ENCODE measurements around the gene TMEM161A. TPM values are rescaled to one million over a fixed set of nuclear protein-coding genes. Genes with fewer than 3 reads are reported as not detected.

Gene TMEM161A
- total and polyA plus RNA-seq, 2 of the 13 experiments (the other 11 are each of a cell fraction or from before 2014, with no cell fraction given) = 25.9 to 31.4 TPM

DNA sequence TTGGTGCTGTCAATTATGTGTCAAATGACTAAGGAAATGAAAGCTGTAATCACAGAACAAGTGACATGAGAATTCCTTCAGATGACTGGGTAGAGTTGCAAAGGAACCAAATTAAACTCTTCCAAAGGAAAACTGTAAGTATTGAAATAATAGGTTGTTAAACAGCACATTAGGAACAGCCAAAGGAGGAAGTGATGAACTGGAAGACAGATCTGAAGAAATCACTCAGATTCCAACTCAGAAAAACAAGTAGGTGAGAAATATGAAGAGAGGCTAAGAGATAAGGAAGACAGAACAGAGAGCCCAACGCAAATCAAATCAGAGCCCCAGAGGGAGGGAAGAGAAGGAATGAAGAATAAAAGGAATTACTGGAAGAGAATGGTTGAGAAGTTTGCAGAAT, 15.4 kb downstream of the TMEM161A start:
- H3K36me3 ChIP-seq (replicated peaks in 1 of 2; ENCODE audit: control insufficient read depth in 1 of 2, insufficient read depth in 2 of 2, low read length in 2 of 2) = no peaks in the 10 kb centered on the region; a peak in 2 of 5 replicates
- 100% methylated on average over 1 of the region's 1 CpG for WGBS (ENCODE audit: low lambda C conversion rate)
- in situ Hi-C loops (cut with HindIII; ENCODE audit: extremely low pct_ligation_motif_present, low pct_unique_long_range_greater_than_20kb) = no loop called here

DNA sequence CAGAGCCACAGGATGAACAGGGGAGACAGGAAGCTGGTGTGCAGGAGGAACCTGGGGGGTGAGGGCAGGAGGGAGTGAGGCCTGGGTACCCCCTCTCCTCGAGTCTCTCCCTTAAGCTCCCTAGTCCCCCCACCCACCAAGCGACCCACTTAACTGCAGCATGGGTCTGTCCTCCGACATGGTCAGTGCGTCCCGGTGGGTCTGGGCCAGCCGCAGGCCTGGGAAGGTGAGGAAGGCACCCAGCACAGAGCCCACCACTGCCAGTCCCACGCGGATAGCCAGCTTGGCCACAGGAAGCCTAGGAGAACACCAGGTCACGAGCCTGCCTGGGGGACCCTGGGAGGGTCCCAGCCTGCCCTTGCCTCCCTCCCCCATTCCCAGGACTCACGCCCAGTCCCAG, 16.9 kb downstream of the TMEM161A start:
- WGBS (ENCODE audit: low lambda C conversion rate) = 98% methylated on average over 8 of the region's 10 CpGs
- DNase-seq (ENCODE audit: low spot score) (no peak), ATAC-seq (no peak; the same call in 2 of the 3 replicates), FAIRE-seq (no peak)
- Histone ChIP-seq H3K27ac (ENCODE audit: extremely low read length, insufficient read depth, low read length) (no peak overlapping the region), H3K27me3 (ENCODE audit: control insufficient read depth in 1 of 2, insufficient read depth in 2 of 2, low read length in 2 of 2) (no peaks in the 10 kb centered on the region), H3K36me3 (replicated peaks in 1 of 2; ENCODE audit: control insufficient read depth in 1 of 2, insufficient read depth in 2 of 2, low read length in 2 of 2) (no peaks in the 10 kb centered on the region; a peak in 2 of 5 replicates), H3K79me2 (ENCODE audit: insufficient read depth, low read length) (no peaks in the 10 kb centered on the region), H3K4me3 (replicated peaks in 1 of 3; ENCODE audit: insufficient read depth in 1 of 3, low read depth in 2 of 3, low read length in 3 of 3) (no peak overlapping the region), H3K4me2 (ENCODE audit: low read depth, low read length) (no peak overlapping the region), H2AFZ (ENCODE audit: low read length) (no peak overlapping the region), H3K9me3 (ENCODE audit: low read length) (no peaks in the 10 kb centered on the region), H4K20me1 (ENCODE audit: insufficient read depth, low read length) (no peaks in the 10 kb centered on the region), H3K9ac (ENCODE audit: insufficient read depth, low read depth, low read length) (no peak overlapping the region), H3K4me1 (ENCODE audit: insufficient read depth, low read length) (no peaks in the 10 kb centered on the region)
- intact Hi-C loops (cut with micrococcal nuclease; ENCODE audit: unreplicated experiment) = no loop called here
- no TSS peak for BruUV-seq (replicated peaks)
- in situ Hi-C loops (cut with HindIII; ENCODE audit: extremely low pct_ligation_motif_present, low pct_unique_long_range_greater_than_20kb) = no loop called here
- ChIA-PET POLR2A (no interaction called here), CTCF (ENCODE audit: low intra/inter-chr PET ratio, low total read pairs) (no interaction called here)
- TF ChIP-seq ZNF124 (CRISPR knock-in tag; IDR thresholded peaks at IDR 0.05) = no peak
- TF ChIP-seq ZNF160 (CRISPR knock-in tag; IDR thresholded peaks at IDR 0.05) = no peak
- TF ChIP-seq ZNF619 (CRISPR knock-in tag; IDR thresholded peaks at IDR 0.05) = no peak
- no peak for TF ChIP-seq ZKSCAN8 (CRISPR knock-in tag; IDR thresholded peaks at IDR 0.05; ENCODE audit: borderline replicate concordance)
- TF ChIP-seq ZSCAN9 (CRISPR knock-in tag; IDR thresholded peaks at IDR 0.05; ENCODE audit: borderline replicate concordance) = no peak
- no peak for TF ChIP-seq POGZ (CRISPR knock-in tag; IDR thresholded peaks at IDR 0.05)
- no peak for TF ChIP-seq ZNF644 (CRISPR knock-in tag; IDR thresholded peaks at IDR 0.05; ENCODE audit: low read depth)
- no peak for TF ChIP-seq EHMT2 (IDR thresholded peaks at IDR 0.05; ENCODE audit: borderline replicate concordance, low read depth, low read length)
- TF ChIP-seq ZBTB7B (CRISPR knock-in tag; IDR thresholded peaks at IDR 0.05) = no peak
- TF ChIP-seq STAG1 (CRISPR knock-in tag; IDR thresholded peaks at IDR 0.05) = no peak
- no peak for TF ChIP-seq GZF1 (CRISPR knock-in tag; IDR thresholded peaks at IDR 0.05)
- TF ChIP-seq ZNF562 (CRISPR knock-in tag; IDR thresholded peaks at IDR 0.05; ENCODE audit: borderline replicate concordance) = no peak

More for the DNA sequence above, 15.4 kb downstream of the TMEM161A start:
- FAIRE-seq (no peak), ATAC-seq (no peak), DNase-seq (ENCODE audit: low spot score) (no peak)
- H3K27ac ChIP-seq (ENCODE audit: extremely low read length, insufficient read depth, low read length) = no peak overlapping the region
- CTCF ChIA-PET (ENCODE audit: low intra/inter-chr PET ratio, low total read pairs) = no interaction called here
- intact Hi-C loops (cut with micrococcal nuclease; ENCODE audit: unreplicated experiment) = no loop called here
- no peak overlapping the region for H3K4me3 ChIP-seq (replicated peaks in 1 of 3; ENCODE audit: insufficient read depth in 1 of 3, low read depth in 2 of 3, low read length in 3 of 3)
- H4K20me1 ChIP-seq (ENCODE audit: insufficient read depth, low read length) = no peaks in the 10 kb centered on the region
- POLR2A ChIA-PET = no interaction called here
- no peak overlapping the region for H3K9ac ChIP-seq (ENCODE audit: insufficient read depth, low read depth, low read length)
- H2AFZ ChIP-seq (ENCODE audit: low read length) = no peak overlapping the region
- H3K4me1 ChIP-seq (ENCODE audit: insufficient read depth, low read length) = no peaks in the 10 kb centered on the region
- BruUV-seq (replicated peaks) = no TSS peak
- no peak overlapping the region for H3K4me2 ChIP-seq (ENCODE audit: low read depth, low read length)
- H3K27me3 ChIP-seq (ENCODE audit: control insufficient read depth in 1 of 2, insufficient read depth in 2 of 2, low read length in 2 of 2) = no peaks in the 10 kb centered on the region
- no peaks in the 10 kb centered on the region for H3K79me2 ChIP-seq (ENCODE audit: insufficient read depth, low read length)
- no peaks in the 10 kb centered on the region for H3K9me3 ChIP-seq (ENCODE audit: low read length)
- no peak for TF ChIP-seq KLF9 (CRISPR knock-in tag; IDR thresholded peaks at IDR 0.05; ENCODE audit: low read depth)
- TF ChIP-seq ZNF3 (CRISPR knock-in tag; IDR thresholded peaks at IDR 0.05) = no peak
- no peak for TF ChIP-seq PHF5A (CRISPR knock-in tag; IDR thresholded peaks at IDR 0.05; ENCODE audit: low read depth, unreplicated experiment)
- TF ChIP-seq ARNT2 (CRISPR knock-in tag; IDR thresholded peaks at IDR 0.05; ENCODE audit: low read depth) = no peak
- TF ChIP-seq DNMT3B (CRISPR knock-in tag; conservative IDR thresholded peaks at IDR 0.05) = no peak
- no peak for TF ChIP-seq ZNF224 (CRISPR knock-in tag; IDR thresholded peaks at IDR 0.05)
- TF ChIP-seq, protein P1, sequence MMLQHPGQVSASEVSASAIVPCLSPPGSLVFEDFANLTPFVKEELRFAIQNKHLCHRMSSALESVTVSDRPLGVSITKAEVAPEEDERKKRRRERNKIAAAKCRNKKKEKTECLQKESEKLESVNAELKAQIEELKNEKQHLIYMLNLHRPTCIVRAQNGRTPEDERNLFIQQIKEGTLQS (CRISPR knock-in tag; IDR thresholded peaks at IDR 0.05) = no peak
- TF ChIP-seq SOX13 (IDR thresholded peaks at IDR 0.05) = no peak
- no peak for TF ChIP-seq SOX13 (CRISPR knock-in tag; conservative IDR thresholded peaks at IDR 0.05 in 1 of 2, IDR thresholded peaks at IDR 0.05 in 1 of 2)
- no peak for TF ChIP-seq SMAD9 (CRISPR knock-in tag; IDR thresholded peaks at IDR 0.05)
- no peak for TF ChIP-seq HNF4A (CRISPR knock-in tag; IDR thresholded peaks at IDR 0.05)
- no peak for TF ChIP-seq SMAD1 (CRISPR knock-in tag; IDR thresholded peaks at IDR 0.05; ENCODE audit: borderline replicate concordance, low read depth)
- TF ChIP-seq TP53 (CRISPR knock-in tag; conservative IDR thresholded peaks at IDR 0.05) = no peak
- no peak for TF ChIP-seq HNRNPH1 (optimal IDR thresholded peaks at IDR 0.05; ENCODE audit: low read depth, low read length)
- no peak for TF ChIP-seq ARID2 (CRISPR knock-in tag; IDR thresholded peaks at IDR 0.05; ENCODE audit: borderline replicate concordance)
- no peak for TF ChIP-seq ZNF256 (CRISPR knock-in tag; conservative IDR thresholded peaks at IDR 0.05)
- no peak for TF ChIP-seq JUNB (CRISPR knock-in tag; IDR thresholded peaks at IDR 0.05; ENCODE audit: borderline replicate concordance)
- TF ChIP-seq ZNF33B (CRISPR knock-in tag; IDR thresholded peaks at IDR 0.05) = no peak
- no peak for TF ChIP-seq ZKSCAN5 (CRISPR knock-in tag; IDR thresholded peaks at IDR 0.05)
- TF ChIP-seq TEAD2 (CRISPR knock-in tag; IDR thresholded peaks at IDR 0.05) = no peak
